Fibroblast of upper back skin (primary cell): ENCODE results near the gene CIITA.
"Not testable (repeated sequence)": the region's sequence is repeated elsewhere in the genome, so short reads cannot be mapped to it uniquely, and the experiment has no call there.

Source experiments
- DNase-seq: peaks from one replicate; pipeline ENCODE4 v3.0.0-alpha.2; 2013

Gene CIITA

GRCh38 chr16:10936272-10936984, 59.4 kb downstream of the CIITA start:
- no peak for DNase-seq

- DNase-seq: no peak
These were observed 60.3 kb downstream of the CIITA start for GRCh38 chr16:10937068-10937859.

GRCh38 chr16:10938321-10938720, 61.3 kb downstream of the CIITA start:
- no peak for DNase-seq

GRCh38 chr16:10938796-10939648, 62.0 kb downstream of the CIITA start:
- no peak for DNase-seq

- no peak for DNase-seq
These were observed 62.7 kb downstream of the CIITA start for GRCh38 chr16:10939649-10940234.

- DNase-seq: no peak
These were observed 63.6 kb downstream of the CIITA start for GRCh38 chr16:10940501-10941079.

GRCh38 chr16:10941127-10941933, 64.3 kb downstream of the CIITA start:
- no peak for DNase-seq

- not testable (repeated sequence) for DNase-seq
These were observed 64.9 kb downstream of the CIITA start for GRCh38 chr16:10941935-10942351.

- DNase-seq: peak; percentile 90
These were observed 65.5 kb downstream of the CIITA start, which contains the start of gene DEXI for GRCh38 chr16:10942352-10943063. DEXI (minus strand) TSS chr16:10942468; CDS start chr16:10942005, 463 bp downstream.

- no peak for DNase-seq
These were observed 66.0 kb downstream of the CIITA start for GRCh38 chr16:10943064-10943353.

- peak; percentile 95 for DNase-seq
These were observed 67.5 kb downstream of the CIITA start, which contains the start of gene CLEC16A for GRCh38 chr16:10944249-10945064. CLEC16A (plus strand) TSS chr16:10944564; CDS start chr16:10944718, 154 bp downstream.

GRCh38 chr16:10945065-10945787, 68.2 kb downstream of the CIITA start:
- DNase-seq: no peak

- DNase-seq: no peak
These were observed 69.3 kb downstream of the CIITA start for GRCh38 chr16:10946308-10946707.

- DNase-seq: no peak
These were observed 70.3 kb downstream of the CIITA start for GRCh38 chr16:10947211-10947787.

- DNase-seq: peak; percentile 77
These were observed 72.5 kb downstream of the CIITA start for GRCh38 chr16:10949424-10949970.

GRCh38 chr16:10950393-10950792, 73.4 kb downstream of the CIITA start:
- no peak for DNase-seq

GRCh38 chr16:10951026-10951425, 74.0 kb downstream of the CIITA start:
- DNase-seq: peak; percentile 43

- no peak for DNase-seq
These were observed 77.9 kb downstream of the CIITA start for GRCh38 chr16:10954903-10955302.
